Osteoblast (primary cell): ENCODE measurements around the gene SLC25A10. TPM values are rescaled to one million over a fixed set of nuclear protein-coding genes. Genes with fewer than 3 reads are reported as not detected.

Source experiments
- DNase-seq: peaks from one replicate; pipeline ENCODE4 v3.0.0; 2011; ENCODE audit warnings: low spot score, mixed read lengths; ENCODE audit not compliant: insufficient read length; ENCODE audit errors: missing footprints
- H2AFZ ChIP-seq: 2 replicates; pipeline ENCODE4 v1.6.0; 2011; ENCODE audit warnings: mild to moderate bottlenecking, low read length
- H3K27ac ChIP-seq: 2 replicates; pipeline ENCODE4 v1.5.1; 2011; ENCODE audit warnings: mild to moderate bottlenecking, low read depth, low read length, moderate library complexity
- H3K27me3 ChIP-seq: 2 replicates; pipeline ENCODE4 v1.6.0; 2012; ENCODE audit warnings: mild to moderate bottlenecking, control low read depth, inconsistent platforms, low read length, moderate library complexity; ENCODE audit not compliant: insufficient read depth
- H3K36me3 ChIP-seq: 2 replicates; pipeline ENCODE4 v1.5.1; 2011; ENCODE audit warnings: mild to moderate bottlenecking, low read length, control low read depth, moderate library complexity; ENCODE audit not compliant: insufficient read depth
- H3K4me1 ChIP-seq: 2 replicates; pipeline ENCODE4 v1.5.1; 2011; ENCODE audit warnings: mild to moderate bottlenecking, low read length, control low read depth, moderate library complexity; ENCODE audit not compliant: insufficient read depth
- H3K4me2 ChIP-seq: 2 replicates; pipeline ENCODE4 v1.6.0; 2011; ENCODE audit warnings: mild to moderate bottlenecking, low read length; ENCODE audit not compliant: insufficient read depth
- H3K4me3 ChIP-seq: fragments of 200-600 bp; sonication (generic); 3 replicates; pipeline ENCODE4 v1.5.1; 2012; ENCODE audit warnings: mild to moderate bottlenecking, low read length, inconsistent platforms; ENCODE audit not compliant: insufficient read depth
- H3K79me2 ChIP-seq: 2 replicates; pipeline ENCODE4 v1.6.0; 2012; ENCODE audit warnings: mild to moderate bottlenecking, low read length, control low read depth, inconsistent platforms; ENCODE audit not compliant: insufficient read depth
- H3K9me3 ChIP-seq: 2 replicates; pipeline ENCODE4 v1.5.1; 2011; ENCODE audit warnings: low read depth, low read length, control low read depth
- H4K20me1 ChIP-seq: 2 replicates; pipeline ENCODE4 v1.6.0; 2012; ENCODE audit warnings: mild to moderate bottlenecking, low read length, control low read depth; ENCODE audit not compliant: insufficient read depth
- CTCF ChIP-seq: IDR thresholded peaks from 2 replicates; pipeline ENCODE4 v1.5.1; 2011; ENCODE audit warnings: mild to moderate bottlenecking, low read depth, low read length, moderate library complexity; ENCODE audit errors: extremely low read depth
- small RNA-seq: library from RNA; depleted of rRNA; stranded (forward); fragments of <200 nt; gene quantifications from one replicate; pipeline ENCODE3, GENCODE V24; 2012
- total RNA-seq: library from RNA; depleted of rRNA; stranded (reverse); fragments of >200 nt; gene quantifications from 2 replicates; pipeline ENCODE4 v1.2.3, GENCODE V29; 2012

SLC25A10 gene
- total RNA-seq, 1 donor = 7.6 TPM

- H3K9me3 ChIP-seq = no peaks in the 10 kb centered on the region
- H3K4me2 ChIP-seq = no peak overlapping the region
- no peak overlapping the region for H3K27ac ChIP-seq
- no peaks in the 10 kb centered on the region for H3K36me3 ChIP-seq
- H4K20me1 ChIP-seq = no peaks in the 10 kb centered on the region
- H3K4me3 ChIP-seq = no peak overlapping the region
- peaks cover under 1% of the 10 kb centered on the region for H3K4me1 ChIP-seq
- no peaks in the 10 kb centered on the region for H3K79me2 ChIP-seq
- peaks cover 10% of the 10 kb centered on the region for H3K27me3 ChIP-seq
- no peak overlapping the region for H2AFZ ChIP-seq
- TF ChIP-seq CTCF = no peak
- DNase-seq = peak; percentile 88
Measured at GRCh38 chr17:81741049-81741593, 29.0 kb downstream of the SLC25A10 start.

- Histone ChIP-seq H3K4me1 (no peaks in the 10 kb centered on the region), H3K36me3 (no peaks in the 10 kb centered on the region), H3K27ac (no peak overlapping the region), H3K27me3 (peaks cover 10% of the 10 kb centered on the region), H3K9me3 (no peaks in the 10 kb centered on the region), H4K20me1 (no peaks in the 10 kb centered on the region), H3K79me2 (no peaks in the 10 kb centered on the region), H3K4me3 (no peak overlapping the region), H2AFZ (no peak overlapping the region), H3K4me2 (no peak overlapping the region)
- peak; percentile 74 for DNase-seq
- TF ChIP-seq CTCF = no peak
Measured at GRCh38 chr17:81741594-81742452, 29.7 kb downstream of the SLC25A10 start.

Small RNA genes within 50 kb of the gene (small RNA-seq; reads per million reads assigned to genes)
- not detected for gene MIR6786

Other genes with a start within 250 kb of the SLC25A10 start
- gene ACTG1, start 199.5 kb upstream of the SLC25A10 start, total RNA-seq = 10,373 and 13,273 TPM in 2 replicates
- gene FSCN2, start 183.9 kb upstream of the SLC25A10 start, total RNA-seq = 2.9 and 5.1 TPM in 2 replicates
- 43.0 and 44.5 TPM in 2 replicates for gene FAAP100, start 159.9 kb upstream of the SLC25A10 start, total RNA-seq
- gene NPLOC4, start 75.2 kb upstream of the SLC25A10 start, total RNA-seq = 97.8 and 118 TPM in 2 replicates
- 2.9 and 11.5 TPM in 2 replicates for gene TSPAN10, start 75.1 kb upstream of the SLC25A10 start, total RNA-seq
- not detected in 2 replicates for gene PDE6G, start 55.7 kb upstream of the SLC25A10 start, total RNA-seq
- gene OXLD1, start 45.7 kb upstream of the SLC25A10 start, total RNA-seq = 21.0 and 21.5 TPM in 2 replicates
- 4.7 and 5.6 TPM in 2 replicates for gene CCDC137, start 45.5 kb upstream of the SLC25A10 start, total RNA-seq
- 24.5 and 26.1 TPM in 2 replicates for gene ARL16, start 28.5 kb upstream of the SLC25A10 start, total RNA-seq
- gene HGS, start 28.3 kb upstream of the SLC25A10 start, total RNA-seq = 100 and 110 TPM in 2 replicates
- 6.2 and 8.8 TPM in 2 replicates for gene MRPL12, start 8.9 kb upstream of the SLC25A10 start, total RNA-seq
- gene GCGR, start 91.9 kb downstream of the SLC25A10 start, total RNA-seq = under 0.01 TPM in 1 of 2 replicates, not detected in the other
- gene MCRIP1, start 121.0 kb downstream of the SLC25A10 start, total RNA-seq = 136 and 163 TPM in 2 replicates
- gene PPP1R27, start 122.8 kb downstream of the SLC25A10 start, total RNA-seq = not detected in 2 replicates
- 1,119 and 1,240 TPM in 2 replicates for gene P4HB, start 148.3 kb downstream of the SLC25A10 start, total RNA-seq
- 120 and 133 TPM in 2 replicates for gene ARHGDIA, start 159.1 kb downstream of the SLC25A10 start, total RNA-seq
- gene ALYREF, start 179.3 kb downstream of the SLC25A10 start, total RNA-seq = 58.0 and 60.1 TPM in 2 replicates
- gene ANAPC11, start 179.4 kb downstream of the SLC25A10 start, total RNA-seq = 105 and 123 TPM in 2 replicates
- under 0.01 TPM in 1 of 2 replicates, not detected in the other for gene NPB, start 190.0 kb downstream of the SLC25A10 start, total RNA-seq
- 61.6 and 67.0 TPM in 2 replicates for gene PCYT2, start 199.1 kb downstream of the SLC25A10 start, total RNA-seq
- gene SIRT7, start 205.9 kb downstream of the SLC25A10 start, total RNA-seq = 15.0 and 22.1 TPM in 2 replicates
- 27.1 and 32.6 TPM in 2 replicates for gene MAFG, start 215.5 kb downstream of the SLC25A10 start, total RNA-seq
- gene PYCR1, start 225.0 kb downstream of the SLC25A10 start, total RNA-seq = 121 and 141 TPM in 2 replicates
- not detected in 2 replicates for gene MYADML2, start 234.9 kb downstream of the SLC25A10 start, total RNA-seq
- gene NOTUM, start 248.9 kb downstream of the SLC25A10 start, total RNA-seq = 0.72 TPM in 1 of 2 replicates, not detected in the other